PC-3 (cell line): ENCODE results near the gene TTC28. TPM values are rescaled to one million over a fixed set of nuclear protein-coding genes. Genes with fewer than 3 reads are reported as not detected.

Experiments used
- ATAC-seq: fragments of 200-7000 bp; cut with Tn5 transposase; 2 replicates; pipeline ENCODE4 v1.9.1; 2020; ENCODE audit warnings: mild to moderate bottlenecking, moderate library complexity
- BruUV-seq: library from RNA; stranded (reverse); fragments of 400-500 nt; replicated peaks from 2 replicates; lab custom pipeline; 2021; lab: Mats Ljungman, UMichigan
- CTCF ChIA-PET: fragments of 300-600 bp; sonication (Branson Sonifier 250); formaldehyde crosslinking; loops from one replicate; lab custom pipeline; 2022; ENCODE audit warnings: antibody characterized with exemption; lab: Charles Lee
- POLR2A ChIA-PET: fragments of 300-600 bp; sonication (Branson Sonifier 250); formaldehyde crosslinking; loops from one replicate; lab custom pipeline; 2022; ENCODE audit warnings: antibody characterized with exemption; ENCODE audit not compliant: unreplicated experiment; lab: Charles Lee
- DNase-seq: peaks from one replicate; pipeline ENCODE4 v3.0.0-alpha.2; 2015
- H2AFZ ChIP-seq: fragments of 300-600 bp; sonication (generic); 2 replicates; pipeline ENCODE4 v1.6.0; 2016; ENCODE audit warnings: antibody characterized with exemption, low read length
- H3F3A ChIP-seq: fragments of 300-600 bp; sonication (generic); one replicate; pipeline ENCODE4 v1.6.0; 2017; ENCODE audit warnings: antibody characterized with exemption, low read length, control low read depth, mild to moderate bottlenecking; ENCODE audit not compliant: unreplicated experiment
- H3K27ac ChIP-seq: fragments of 300-600 bp; sonication (generic); 2 replicates; pipeline ENCODE4 v1.5.1; 2016; ENCODE audit warnings: mild to moderate bottlenecking, low read length
- H3K27me3 ChIP-seq: fragments of 300-600 bp; sonication (generic); 2 replicates; pipeline ENCODE4 v1.6.1; 2016; ENCODE audit warnings: low read length, mixed read lengths
- H3K36me3 ChIP-seq: fragments of 300-600 bp; sonication (generic); 2 replicates; pipeline ENCODE4 v1.6.1; 2016; ENCODE audit warnings: low read depth, mixed run types, low read length, mixed read lengths
- H3K4me1 ChIP-seq: fragments of 300-600 bp; sonication (generic); 2 replicates; pipeline ENCODE4 v1.5.1; 2016; ENCODE audit warnings: low read length; ENCODE audit not compliant: insufficient read depth
- H3K4me2 ChIP-seq: fragments of 300-600 bp; sonication (generic); 2 replicates; pipeline ENCODE4 v1.6.0; 2016; ENCODE audit warnings: low read length
- H3K4me3 ChIP-seq: fragments of 300-600 bp; sonication (generic); 2 replicates; pipeline ENCODE4 v1.5.1; 2016; ENCODE audit warnings: mild to moderate bottlenecking, low read length, mixed read lengths
- H3K79me2 ChIP-seq: fragments of 300-600 bp; sonication (generic); 2 replicates; pipeline ENCODE4 v1.6.1; 2017; ENCODE audit warnings: low read length, mixed read lengths
- H3K9ac ChIP-seq: fragments of 300-600 bp; sonication (generic); 2 replicates; pipeline ENCODE4 v1.6.0; 2016; ENCODE audit warnings: mild to moderate bottlenecking, low read length
- H3K9me2 ChIP-seq: fragments of 300-600 bp; sonication (generic); replicated peaks from 2 replicates; pipeline ENCODE4 v1.6.1; 2016; ENCODE audit warnings: mixed run types, low read length, mixed read lengths
- H3K9me3 ChIP-seq: fragments of 300-600 bp; sonication (generic); 2 replicates; pipeline ENCODE4 v1.6.1; 2016; ENCODE audit warnings: low read length, mixed read lengths
- H4K20me1 ChIP-seq: fragments of 300-600 bp; sonication (generic); 2 replicates; pipeline ENCODE4 v1.6.1; 2016; ENCODE audit warnings: low read length, mixed read lengths
- EZH2 ChIP-seq: fragments of 300-600 bp; sonication (generic); IDR thresholded peaks from one replicate; pipeline ENCODE4 v1.6.1; 2017; ENCODE audit warnings: antibody characterized with exemption, mild to moderate bottlenecking, low read length; ENCODE audit not compliant: unreplicated experiment
- EZH2phosphoT487 ChIP-seq: fragments of 300-600 bp; sonication (generic); IDR thresholded peaks from 2 replicates; pipeline ENCODE4 v1.6.1; 2018; ENCODE audit warnings: mild to moderate bottlenecking, antibody characterized with exemption, low read length, borderline replicate concordance
- intact Hi-C: fragments of 100-400 bp; cut with micrococcal nuclease; formaldehyde crosslinking; loops from 2 replicates; pipeline ENCODE4 v1.9.0; 2023
- total RNA-seq: library from RNA; depleted of rRNA; stranded (reverse); fragments of >200 nt; gene quantifications from 2 replicates; pipeline ENCODE4 v1.2.3, GENCODE V29; 2014
- TF ChIP-seq, protein P1 (sequence below): fragments of 300-600 bp; sonication (generic); conservative IDR thresholded peaks from 2 replicates; pipeline ENCODE4 v1.5.1; 2017; ENCODE audit warnings: antibody characterized with exemption, low read depth, mild to moderate bottlenecking, low read length

Gene TTC28
- total RNA-seq, 1 experiment from 2014 or later, result 6.3 TPM

DNA sequence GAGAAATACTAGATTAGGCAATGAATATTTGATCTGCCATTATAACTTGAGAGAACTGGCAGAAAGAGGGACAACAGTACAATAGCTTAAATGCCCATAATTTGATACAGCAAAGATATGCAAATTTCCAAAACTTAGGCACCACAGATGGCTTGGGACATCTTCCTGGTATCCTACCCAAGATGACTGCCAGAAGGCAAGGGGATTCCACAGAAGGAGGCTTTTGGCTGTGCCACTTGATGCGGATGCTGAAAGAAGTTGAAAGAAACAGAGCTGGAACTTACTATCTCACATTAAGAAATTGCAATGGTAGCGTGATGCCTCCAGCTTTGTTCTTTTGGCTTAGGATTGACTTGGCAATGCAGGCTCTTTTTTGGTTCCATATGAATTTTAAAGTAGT lies 216.7 kb downstream of the TTC28 start:
- ChIA-PET CTCF (no interaction called here), POLR2A (no interaction called here)
- Histone ChIP-seq H3K79me2 (no peaks in the 10 kb centered on the region), H3K4me2 (no peak overlapping the region), H3F3A (no peaks in the 10 kb centered on the region), H3K4me3 (no peak overlapping the region), H3K9me3 (no peaks in the 10 kb centered on the region), H3K36me3 (no peaks in the 10 kb centered on the region), H3K9ac (no peak overlapping the region), H2AFZ (no peak overlapping the region), H3K27ac (no peak overlapping the region), H3K27me3 (no peaks in the 10 kb centered on the region), H3K4me1 (no peaks in the 10 kb centered on the region), H4K20me1 (no peaks in the 10 kb centered on the region), H3K9me2 (no peaks in the 10 kb centered on the region)
- ATAC-seq (no peak), DNase-seq (no peak)
- no TSS peak for BruUV-seq
- intact Hi-C loops, result no loop called here
- TF ChIP-seq EZH2 (no peak), EZH2phosphoT487 (no peak)
- TF ChIP-seq, protein P1, sequence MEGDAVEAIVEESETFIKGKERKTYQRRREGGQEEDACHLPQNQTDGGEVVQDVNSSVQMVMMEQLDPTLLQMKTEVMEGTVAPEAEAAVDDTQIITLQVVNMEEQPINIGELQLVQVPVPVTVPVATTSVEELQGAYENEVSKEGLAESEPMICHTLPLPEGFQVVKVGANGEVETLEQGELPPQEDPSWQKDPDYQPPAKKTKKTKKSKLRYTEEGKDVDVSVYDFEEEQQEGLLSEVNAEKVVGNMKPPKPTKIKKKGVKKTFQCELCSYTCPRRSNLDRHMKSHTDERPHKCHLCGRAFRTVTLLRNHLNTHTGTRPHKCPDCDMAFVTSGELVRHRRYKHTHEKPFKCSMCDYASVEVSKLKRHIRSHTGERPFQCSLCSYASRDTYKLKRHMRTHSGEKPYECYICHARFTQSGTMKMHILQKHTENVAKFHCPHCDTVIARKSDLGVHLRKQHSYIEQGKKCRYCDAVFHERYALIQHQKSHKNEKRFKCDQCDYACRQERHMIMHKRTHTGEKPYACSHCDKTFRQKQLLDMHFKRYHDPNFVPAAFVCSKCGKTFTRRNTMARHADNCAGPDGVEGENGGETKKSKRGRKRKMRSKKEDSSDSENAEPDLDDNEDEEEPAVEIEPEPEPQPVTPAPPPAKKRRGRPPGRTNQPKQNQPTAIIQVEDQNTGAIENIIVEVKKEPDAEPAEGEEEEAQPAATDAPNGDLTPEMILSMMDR, result no peak

DNA sequence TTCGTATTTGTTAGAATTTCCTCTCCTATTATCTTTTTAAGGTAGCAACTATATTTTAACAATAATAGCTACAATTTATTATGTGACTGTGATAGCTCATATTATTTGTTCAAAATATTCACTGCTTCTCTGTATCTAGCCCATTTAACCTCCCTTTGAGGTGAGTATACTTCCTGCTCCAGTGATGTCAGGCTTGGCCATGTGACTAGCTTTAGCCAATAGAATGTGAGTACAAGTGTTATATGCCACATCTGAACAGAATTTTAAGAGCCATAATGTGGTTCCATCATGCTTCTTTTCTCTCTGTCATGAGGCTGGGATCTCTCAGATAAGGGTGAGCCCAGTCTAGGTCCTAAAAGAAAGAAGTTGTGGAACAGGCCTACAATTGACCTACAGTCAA lies 217.6 kb downstream of the TTC28 start:
- DNase-seq, result no peak
- H2AFZ ChIP-seq, result no peak overlapping the region
- no peak overlapping the region for H3K27ac ChIP-seq
- intact Hi-C loops, result no loop called here
- H3K9ac ChIP-seq, result no peak overlapping the region
- no peak for ATAC-seq
- POLR2A ChIA-PET, result interaction anchor here (0.7 kb wide), 1 partner anchor 165 kb away, joined by 5 read pairs; no protein-coding TSS in a partner anchor
- no TSS peak for BruUV-seq
- H4K20me1 ChIP-seq, result no peaks in the 10 kb centered on the region
- no peaks in the 10 kb centered on the region for H3K4me1 ChIP-seq
- H3K9me3 ChIP-seq, result no peaks in the 10 kb centered on the region
- no peak overlapping the region for H3K4me3 ChIP-seq
- H3K4me2 ChIP-seq, result no peak overlapping the region
- no peaks in the 10 kb centered on the region for H3F3A ChIP-seq
- H3K79me2 ChIP-seq, result no peaks in the 10 kb centered on the region
- CTCF ChIA-PET, result interaction anchor here (0.6 kb wide), 1 partner anchor 190 kb away, joined by 4 read pairs; no protein-coding TSS in a partner anchor
- H3K36me3 ChIP-seq, result no peaks in the 10 kb centered on the region
- no peaks in the 10 kb centered on the region for H3K9me2 ChIP-seq
- no peaks in the 10 kb centered on the region for H3K27me3 ChIP-seq
- TF ChIP-seq EZH2phosphoT487 (no peak), EZH2 (no peak)
- TF ChIP-seq, protein P1, result no peak

DNA sequence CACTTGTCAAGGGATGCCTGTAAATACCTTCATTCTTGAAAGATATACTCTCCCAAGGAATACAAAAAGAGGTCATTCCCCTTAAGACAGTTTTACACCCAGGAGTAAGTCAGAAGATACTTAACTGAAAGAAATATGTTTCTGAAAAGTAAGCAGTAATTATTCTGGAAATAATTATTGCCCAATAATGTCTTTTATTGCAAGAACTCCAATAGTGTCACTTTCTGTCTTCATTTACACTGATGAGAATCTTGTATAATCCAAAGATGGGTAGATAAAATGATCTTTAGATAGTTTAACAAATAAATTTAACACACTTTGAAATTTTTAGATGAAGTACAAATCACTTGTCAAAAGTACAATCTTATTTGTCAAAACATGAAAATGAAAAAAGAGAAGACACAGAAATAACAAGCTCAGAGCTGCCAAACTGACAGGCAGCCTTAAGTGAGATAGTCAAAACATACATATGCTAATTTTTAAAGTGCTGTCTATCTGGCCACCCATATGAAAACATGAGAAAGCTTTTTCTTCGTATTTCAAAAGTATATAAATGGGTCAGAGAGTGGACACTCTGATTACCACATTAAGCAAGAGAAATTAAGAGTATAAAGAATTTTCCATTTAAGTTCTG lies 225.1 kb downstream of the TTC28 start:
- no peaks in the 10 kb centered on the region for H3K9me2 ChIP-seq
- H3F3A ChIP-seq, result no peaks in the 10 kb centered on the region
- no peaks in the 10 kb centered on the region for H3K9me3 ChIP-seq
- H3K4me1 ChIP-seq, result no peaks in the 10 kb centered on the region
- CTCF ChIA-PET, result interaction anchor here (0.6 kb wide), 1 partner anchor 517 kb away, joined by 3 read pairs; no protein-coding TSS in a partner anchor
- no TSS peak for BruUV-seq
- H2AFZ ChIP-seq, result no peak overlapping the region
- H3K27ac ChIP-seq, result no peak overlapping the region
- H3K79me2 ChIP-seq, result no peaks in the 10 kb centered on the region
- no peak overlapping the region for H3K4me2 ChIP-seq
- intact Hi-C loops, result no loop called here
- DNase-seq (no peak), ATAC-seq (no peak)
- no peak overlapping the region for H3K4me3 ChIP-seq
- no peaks in the 10 kb centered on the region for H3K36me3 ChIP-seq
- no peaks in the 10 kb centered on the region for H3K27me3 ChIP-seq
- TF ChIP-seq EZH2, result no peak
- TF ChIP-seq, protein P1, result no peak
- no peak for TF ChIP-seq EZH2phosphoT487
- POLR2A ChIA-PET, result no interaction called here
- no peak overlapping the region for H3K9ac ChIP-seq
- H4K20me1 ChIP-seq, result no peaks in the 10 kb centered on the region
